HG03280 (cell line): ENCODE data around the gene TADA2B.

ENCODE experiments used
- ATAC-seq: cut with Tn5 transposase; IDR thresholded peaks from one replicate; pipeline ENCODE4 v1.9.1; 2021; ENCODE audit warnings: mild to moderate bottlenecking, moderate library complexity; ENCODE audit not compliant: unreplicated experiment

The TADA2B gene

DNA sequence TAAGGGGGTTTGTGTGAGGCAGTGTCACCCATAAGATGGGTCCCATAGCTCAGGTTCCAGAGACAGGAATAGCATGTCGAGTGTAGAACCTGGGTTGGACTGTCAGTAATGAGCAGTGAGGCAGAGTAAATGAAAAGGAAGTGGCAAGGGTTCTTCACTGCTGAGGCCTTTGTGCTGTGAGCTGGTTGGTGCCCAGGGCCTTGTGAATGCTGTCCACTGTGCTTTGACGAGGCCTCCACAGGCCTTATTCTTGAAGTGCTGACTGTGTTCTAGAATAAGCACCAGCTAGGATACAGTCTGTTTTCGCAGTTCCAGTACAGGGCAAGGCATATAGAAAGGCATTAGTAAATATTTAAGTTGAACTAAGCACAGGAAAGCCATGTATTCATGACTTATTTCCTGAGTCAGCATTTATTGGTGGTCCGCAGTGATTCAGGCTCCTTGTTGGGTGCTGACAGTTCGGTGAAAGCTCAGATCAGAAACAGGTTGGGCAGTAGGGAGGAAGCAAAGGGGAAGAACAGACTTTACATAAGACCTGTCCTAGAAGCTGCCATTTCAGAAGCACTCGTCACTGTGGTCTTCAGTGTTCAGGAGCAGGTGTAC, 25.6 kb upstream of the TADA2B start:
- ATAC-seq = no peak

DNA sequence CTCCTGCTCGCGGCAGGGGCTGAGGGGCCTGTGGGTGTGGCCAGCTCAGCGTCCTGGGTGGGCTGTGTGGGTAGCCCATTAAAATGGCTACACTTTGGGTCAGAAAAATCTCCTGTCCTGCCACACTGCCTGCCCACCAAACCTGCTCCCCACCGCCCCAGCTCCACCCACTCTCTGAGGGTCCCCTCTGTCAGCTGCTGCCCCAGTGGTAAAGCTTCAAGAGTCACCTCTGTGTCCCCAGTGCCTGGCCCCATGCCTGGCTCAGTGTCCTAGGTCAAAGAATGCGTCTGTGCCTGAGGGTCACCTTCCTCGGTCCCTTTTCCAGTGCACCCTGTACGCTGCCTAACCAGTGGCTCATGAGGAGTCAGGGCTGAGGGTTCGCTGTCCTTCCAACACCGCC, 24.9 kb upstream of the TADA2B start:
- ATAC-seq = no peak

DNA sequence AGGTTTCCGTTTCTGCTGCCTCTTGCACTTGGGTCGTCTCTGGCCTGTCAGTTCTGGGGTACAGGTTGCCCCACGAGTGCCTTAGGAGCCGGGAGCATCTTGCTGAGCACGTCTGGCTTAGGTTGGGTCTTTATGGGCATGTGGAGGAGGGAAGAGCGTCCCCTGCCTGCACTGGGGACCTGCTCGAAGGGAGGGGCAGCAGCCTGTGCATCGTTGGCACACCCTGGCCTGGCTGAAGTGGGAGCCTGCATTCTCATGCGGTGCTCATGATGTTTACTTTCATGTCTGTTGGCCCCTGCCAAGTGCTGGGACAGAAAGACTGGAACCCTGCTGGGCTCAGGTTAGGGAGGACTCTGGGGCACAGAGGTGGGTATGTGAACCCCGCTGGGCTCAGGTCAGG, 23.8 kb upstream of the TADA2B start:
- ATAC-seq = no peak

DNA sequence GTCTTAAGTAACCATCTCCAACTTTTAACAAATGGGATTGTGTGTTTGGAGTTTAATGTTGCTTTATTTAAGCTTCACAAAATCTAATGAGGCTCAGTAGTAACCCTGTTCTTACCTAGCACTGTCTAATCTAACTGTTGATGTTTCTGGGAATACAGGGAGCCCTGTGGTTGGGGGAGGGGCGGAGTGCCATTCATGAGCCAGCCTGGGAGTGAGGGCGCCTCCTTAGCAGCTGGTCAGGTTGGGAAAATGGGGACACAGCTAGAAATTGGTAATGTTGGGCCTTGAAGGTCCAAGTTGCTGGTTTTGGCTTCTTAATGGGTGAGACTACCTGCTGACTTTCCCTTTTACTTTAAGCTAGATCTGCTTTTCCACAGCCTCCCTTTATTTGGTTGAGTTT, 22.9 kb upstream of the TADA2B start:
- ATAC-seq = no peak

DNA sequence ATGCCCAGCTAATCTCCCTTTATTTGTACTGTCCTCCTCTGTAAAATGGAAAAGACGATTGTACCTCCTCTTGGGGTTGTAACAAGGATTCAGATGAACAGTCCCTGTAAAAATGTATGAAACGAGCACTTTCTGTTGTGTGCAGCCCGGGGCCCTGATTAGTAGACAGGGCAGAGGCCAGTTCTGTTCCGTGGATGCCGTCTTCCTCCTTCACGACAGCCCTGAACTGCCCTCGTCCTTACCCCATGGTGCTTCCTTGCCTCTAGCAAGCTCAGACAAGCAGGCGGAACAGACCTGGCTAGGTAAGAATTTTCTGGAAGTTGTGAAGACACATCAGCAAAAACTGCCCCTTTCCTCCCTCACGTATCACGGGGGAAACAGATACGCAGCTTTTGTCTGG, 22.3 kb upstream of the TADA2B start:
- no peak for ATAC-seq

DNA sequence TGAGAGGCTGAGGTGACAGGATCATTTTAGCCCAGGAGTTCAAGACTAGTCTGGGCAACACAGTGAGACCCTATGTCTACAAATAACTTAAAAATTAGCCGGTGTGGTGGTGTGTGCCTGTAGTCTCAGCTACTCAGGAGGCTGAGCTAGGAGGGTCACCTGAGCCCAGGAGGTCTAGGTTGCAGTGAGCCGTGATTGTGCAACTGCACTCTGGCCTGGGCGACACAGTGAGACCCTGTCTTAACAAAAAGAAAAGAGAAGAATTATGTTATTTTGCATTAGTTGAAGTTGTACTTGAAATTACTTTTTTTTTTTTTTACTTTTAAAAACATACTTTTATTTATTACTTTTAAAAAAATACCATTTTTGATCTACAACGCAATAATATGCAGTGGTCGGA, 21.8 kb upstream of the TADA2B start:
- ATAC-seq = no peak

DNA sequence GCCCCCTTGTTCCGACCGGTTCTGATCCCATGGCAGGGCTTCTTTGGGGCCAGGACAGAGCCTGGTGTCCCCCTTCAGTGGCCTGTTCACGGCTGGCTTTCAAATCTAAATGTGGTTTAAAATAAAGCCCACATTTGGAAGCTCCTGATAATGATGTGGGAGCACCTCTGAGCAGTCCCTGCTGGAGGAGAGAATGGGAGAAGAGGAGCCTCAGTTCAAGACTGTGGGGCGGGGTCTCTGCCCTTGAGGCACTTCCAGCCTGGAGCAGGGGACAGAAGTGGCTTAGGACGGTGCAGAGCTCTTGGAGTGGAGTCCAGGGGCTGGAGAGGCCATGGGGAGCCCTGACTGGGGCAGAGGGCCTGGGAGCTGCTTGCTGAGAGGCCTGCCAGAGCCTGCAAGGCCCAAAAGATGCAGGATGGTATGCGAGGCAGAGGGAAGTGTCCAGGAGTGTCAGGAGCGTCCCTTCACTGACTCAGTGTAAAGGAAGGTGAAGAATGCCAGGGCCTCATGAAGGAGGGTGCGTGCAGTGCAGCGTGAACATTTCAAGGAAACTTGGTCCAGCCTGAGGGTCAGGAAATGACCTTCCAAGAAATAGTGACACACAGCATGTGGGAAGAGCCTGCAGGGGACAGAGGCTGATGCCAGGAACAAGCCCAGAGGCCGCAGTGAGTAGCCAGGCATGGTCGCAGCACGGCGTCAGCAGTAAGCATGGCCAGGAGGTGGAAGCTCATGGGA, 21.1 kb upstream of the TADA2B start:
- no peak for ATAC-seq

DNA sequence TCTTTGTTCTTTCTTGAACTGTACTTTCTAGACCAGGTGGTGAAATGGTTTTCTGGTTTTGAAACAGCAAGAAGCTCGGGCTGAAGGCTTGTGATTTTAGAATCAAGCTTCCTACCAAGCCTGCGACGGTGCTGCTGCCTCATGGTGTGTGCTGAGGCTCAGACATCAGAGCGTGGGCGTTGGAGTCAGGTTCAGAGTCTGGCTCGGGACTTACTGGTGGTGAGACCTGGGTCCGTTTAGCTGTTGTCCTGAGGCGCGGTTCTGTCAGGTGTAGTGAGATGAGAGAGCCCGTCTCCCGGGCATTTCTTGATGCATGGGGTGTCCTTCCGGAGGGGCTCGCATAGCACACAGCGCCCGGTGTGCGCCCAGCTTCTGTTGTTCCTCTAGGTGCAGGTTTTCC, 19.7 kb upstream of the TADA2B start:
- no peak for ATAC-seq

DNA sequence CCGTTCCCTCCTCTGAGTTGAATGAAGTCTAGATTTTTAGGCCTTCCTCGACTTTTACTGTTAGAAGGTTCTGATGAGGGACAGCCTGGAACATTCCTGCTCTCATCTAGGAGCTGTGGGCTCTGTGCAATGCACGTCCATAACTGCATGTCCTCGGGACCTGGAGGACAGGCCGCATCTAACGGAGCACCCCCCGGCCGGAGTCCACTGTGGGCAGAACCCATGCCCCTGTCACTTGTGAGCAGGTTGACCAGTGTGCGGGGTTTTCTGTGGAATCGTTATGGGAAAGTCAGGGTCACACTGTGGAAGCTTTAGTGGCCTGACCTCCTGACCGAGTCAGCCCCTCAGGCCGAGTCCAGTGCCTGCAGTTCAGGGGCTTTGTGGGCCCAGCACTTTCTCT, 19.3 kb upstream of the TADA2B start:
- no peak for ATAC-seq

DNA sequence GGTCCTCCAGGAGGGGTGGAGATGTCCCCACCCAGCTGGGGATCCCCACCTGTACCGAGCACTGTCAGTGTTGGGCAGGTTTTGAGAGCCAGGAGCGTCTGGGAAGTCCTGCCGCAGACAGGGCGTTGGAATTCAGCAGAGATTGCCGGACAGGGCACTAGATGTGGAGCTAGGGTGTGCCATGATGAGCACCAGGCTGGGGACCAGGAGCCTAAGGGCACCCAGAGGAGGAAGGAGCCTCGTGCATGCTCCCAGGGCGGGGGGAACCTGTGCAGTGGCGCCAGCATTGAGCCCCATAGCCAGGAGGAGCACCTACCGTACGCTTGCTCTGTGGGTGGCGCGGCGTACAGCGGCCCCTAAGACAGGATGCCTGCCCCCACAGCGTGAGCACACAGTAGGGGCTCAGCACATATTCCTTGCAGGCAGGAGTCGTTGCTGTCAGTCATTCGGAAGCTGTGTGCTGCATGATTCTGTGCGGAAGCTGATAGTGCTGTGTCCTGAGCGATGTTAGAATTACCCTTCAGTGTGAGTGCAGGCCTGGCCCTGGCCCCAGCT, 18.8 kb upstream of the TADA2B start:
- no peak for ATAC-seq

DNA sequence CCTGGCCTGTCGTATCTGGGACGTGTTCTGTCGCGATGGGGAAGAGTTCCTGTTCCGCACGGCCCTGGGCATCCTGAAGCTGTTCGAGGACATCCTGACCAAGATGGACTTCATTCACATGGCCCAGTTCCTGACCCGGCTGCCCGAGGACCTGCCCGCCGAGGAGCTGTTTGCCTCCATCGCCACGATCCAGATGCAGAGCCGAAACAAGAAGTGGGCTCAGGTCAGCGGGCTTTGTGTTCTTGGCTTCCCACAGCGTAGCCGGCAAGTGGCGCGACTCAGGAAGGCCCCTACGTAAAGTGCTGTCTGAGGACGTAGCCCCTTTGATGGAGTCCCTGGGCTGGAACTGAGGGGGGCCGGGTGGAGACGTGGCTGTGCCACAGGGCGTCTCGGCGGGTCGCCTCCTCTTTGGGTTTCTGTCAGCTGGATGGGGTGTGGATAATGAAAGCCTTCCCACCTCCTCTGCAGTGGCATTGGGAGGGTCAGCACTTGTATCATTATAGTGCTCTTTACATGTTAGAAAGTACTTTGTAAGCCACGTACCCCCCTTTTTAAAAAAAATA, 18.1 kb upstream of the TADA2B start:
- ATAC-seq = no peak

DNA sequence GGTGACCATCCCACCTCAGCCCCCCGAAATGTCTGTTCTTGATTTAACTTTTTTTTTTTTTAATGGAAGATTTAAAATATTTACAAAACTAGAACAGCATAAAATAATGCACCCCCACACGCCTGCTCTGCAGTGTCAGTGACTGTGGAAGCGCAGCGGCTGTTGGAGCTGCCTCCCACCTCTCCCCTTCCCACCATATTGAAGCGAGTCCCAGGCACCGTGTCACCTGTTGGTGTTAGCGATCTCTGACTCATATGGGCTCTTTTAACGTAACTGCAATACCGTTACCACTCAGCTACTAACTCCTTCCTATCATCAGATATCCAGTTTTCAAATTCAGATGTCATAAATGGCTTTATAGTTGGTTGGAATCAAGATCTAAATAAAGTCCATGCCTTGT, 17.1 kb upstream of the TADA2B start:
- ATAC-seq = no peak

DNA sequence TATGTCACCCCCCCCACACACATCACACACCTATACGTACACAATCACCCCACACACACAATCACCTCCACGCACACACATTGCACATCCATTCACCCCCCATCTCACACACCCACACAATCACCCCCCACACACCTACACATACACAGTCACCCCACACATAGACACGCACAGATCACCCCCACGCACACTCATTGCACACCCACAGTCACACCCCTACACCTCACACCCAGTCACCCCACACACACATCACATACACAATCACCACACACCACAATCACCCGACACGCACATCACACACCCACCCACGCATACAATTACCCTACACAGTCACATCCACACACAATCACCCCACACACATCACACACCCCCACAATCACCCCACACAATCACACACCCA, 15.9 kb upstream of the TADA2B start:
- ATAC-seq = no peak

DNA sequence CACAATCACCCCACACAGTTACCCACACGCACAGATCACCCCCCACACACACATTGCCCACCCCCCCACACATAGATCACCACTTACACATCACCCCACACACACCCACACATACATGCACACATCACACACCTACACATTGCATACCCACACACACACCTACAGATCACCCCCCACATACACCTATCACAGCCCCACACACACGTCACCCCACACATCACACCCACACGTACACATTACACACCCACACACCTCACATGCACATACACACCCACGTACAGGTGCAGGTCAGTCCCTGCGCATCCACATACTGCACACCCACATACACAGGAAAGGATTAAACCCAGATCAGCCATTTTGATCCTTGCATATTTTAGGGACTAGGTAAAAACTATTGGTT, 15.3 kb upstream of the TADA2B start:
- ATAC-seq = no peak

DNA sequence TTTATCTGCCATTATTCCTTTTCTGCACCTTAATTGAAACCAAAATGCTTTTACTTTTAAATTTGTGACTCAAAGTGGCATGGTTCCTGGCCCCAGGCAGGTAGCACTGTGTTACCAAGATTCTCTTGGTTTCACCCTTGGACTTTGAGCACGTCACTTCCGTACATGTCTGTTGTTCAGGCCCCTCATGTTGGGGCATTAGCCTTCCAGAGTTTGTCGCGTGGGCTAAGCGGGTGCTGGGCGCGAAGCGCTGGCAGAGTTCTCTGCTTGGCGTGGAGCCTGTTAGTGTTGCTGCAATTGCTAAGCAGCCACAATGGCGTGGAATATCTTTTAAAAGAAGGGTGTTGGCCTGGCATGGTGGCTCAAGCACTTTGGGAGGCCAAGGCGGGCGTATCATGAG, 14.0 kb upstream of the TADA2B start:
- ATAC-seq = no peak

DNA sequence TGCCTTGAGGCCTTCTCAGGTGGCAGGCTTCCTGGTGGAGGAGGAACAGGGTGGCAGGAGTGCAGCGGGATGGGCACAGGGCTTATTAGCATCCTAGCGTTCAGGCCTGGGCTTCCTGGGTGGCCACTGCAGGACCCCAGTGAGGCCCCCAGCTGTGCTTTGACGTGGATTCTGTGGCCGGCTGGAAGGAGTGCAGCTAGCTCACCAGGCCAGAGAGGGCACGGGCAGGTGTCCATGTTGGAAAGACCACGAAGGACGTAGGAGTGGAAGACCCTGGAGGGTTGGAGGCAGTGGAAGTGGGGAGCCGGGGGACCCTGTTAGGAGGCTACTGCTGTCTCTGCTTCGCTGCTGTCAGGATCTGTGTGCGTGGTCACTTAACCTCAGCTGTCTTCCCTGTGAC, 13.3 kb upstream of the TADA2B start:
- ATAC-seq = no peak

DNA sequence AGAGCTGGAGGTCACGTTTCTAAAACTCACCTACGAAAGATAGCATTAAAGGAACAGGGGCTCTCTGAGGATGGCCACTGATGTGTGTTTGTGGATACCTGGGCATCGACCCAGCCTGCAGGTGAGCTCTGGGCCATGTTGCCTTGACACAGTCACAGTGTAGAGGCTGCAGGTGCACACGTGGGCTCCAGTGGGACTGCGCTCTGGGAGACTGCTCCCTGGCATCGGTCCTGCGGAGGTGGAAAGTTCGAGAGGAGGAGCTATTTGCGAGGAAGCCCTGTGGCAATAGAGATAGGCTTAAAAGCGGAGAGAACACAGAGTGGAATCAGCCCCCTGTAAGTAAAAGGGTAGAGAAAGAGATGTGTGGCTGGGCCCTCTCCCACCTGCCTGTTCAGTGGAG, 12.3 kb upstream of the TADA2B start:
- no peak for ATAC-seq

DNA sequence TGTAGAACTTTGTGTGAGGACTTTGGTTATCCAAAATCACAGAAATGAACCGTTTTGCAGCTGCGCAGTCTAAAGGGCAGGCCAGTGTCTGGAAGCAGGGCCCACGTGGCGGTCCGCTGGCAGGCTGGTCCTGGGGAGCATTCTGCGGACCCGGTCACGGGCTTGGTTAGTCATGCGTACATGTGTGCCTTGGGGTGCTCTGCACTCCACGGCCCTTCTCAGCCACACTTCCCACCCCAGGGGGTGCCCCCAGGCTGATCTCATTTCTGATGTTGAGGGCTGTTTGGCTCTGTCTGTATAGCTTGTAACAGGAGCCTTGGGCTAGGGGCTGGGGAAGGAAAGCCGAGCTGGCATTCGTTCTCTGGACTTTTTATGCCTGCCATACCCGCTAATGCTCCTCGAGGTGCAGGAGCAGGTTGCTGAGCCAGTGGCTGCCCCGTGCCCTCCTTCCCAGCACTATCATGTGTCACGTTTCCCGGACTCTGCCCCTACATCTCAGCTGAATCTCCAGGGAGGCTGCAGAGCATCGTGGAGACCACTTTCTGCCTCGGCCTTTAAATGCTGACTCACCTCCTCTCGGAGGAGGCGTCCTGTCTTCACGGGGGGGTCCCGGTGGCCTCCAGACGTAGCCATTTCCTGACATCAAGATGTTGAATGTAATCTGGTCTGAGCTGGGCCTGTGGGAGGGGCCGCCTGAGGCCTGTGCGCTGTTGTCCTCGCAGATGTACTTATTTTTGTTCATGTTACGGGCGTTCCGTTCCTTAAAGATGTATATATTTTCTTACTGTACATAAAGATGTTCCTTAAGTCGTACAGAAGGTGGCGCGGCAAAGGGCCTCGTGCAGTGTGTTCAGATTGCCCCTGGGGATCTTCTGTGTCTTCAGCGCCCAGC, 11.4 kb upstream of the TADA2B start:
- ATAC-seq = no peak

DNA sequence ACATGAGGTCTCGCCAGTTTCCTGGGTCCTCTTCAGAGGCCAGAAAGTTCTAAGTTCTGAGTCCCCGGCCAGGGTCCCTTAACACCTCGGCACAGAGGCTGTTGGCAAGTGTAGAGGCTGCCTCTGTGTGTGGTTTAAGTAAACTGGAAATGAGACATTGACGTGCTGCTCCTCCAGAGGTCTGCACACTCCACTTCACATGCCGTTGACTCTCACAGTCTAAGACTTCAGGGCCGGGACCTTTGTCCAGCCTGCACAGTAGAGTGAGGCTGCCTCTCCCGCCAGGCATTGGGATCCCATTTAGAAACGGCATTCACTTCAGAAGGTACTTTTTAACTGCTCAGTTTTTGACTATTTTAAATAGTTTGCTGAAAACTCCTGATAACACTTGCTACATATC, 10.6 kb upstream of the TADA2B start:
- no peak for ATAC-seq

DNA sequence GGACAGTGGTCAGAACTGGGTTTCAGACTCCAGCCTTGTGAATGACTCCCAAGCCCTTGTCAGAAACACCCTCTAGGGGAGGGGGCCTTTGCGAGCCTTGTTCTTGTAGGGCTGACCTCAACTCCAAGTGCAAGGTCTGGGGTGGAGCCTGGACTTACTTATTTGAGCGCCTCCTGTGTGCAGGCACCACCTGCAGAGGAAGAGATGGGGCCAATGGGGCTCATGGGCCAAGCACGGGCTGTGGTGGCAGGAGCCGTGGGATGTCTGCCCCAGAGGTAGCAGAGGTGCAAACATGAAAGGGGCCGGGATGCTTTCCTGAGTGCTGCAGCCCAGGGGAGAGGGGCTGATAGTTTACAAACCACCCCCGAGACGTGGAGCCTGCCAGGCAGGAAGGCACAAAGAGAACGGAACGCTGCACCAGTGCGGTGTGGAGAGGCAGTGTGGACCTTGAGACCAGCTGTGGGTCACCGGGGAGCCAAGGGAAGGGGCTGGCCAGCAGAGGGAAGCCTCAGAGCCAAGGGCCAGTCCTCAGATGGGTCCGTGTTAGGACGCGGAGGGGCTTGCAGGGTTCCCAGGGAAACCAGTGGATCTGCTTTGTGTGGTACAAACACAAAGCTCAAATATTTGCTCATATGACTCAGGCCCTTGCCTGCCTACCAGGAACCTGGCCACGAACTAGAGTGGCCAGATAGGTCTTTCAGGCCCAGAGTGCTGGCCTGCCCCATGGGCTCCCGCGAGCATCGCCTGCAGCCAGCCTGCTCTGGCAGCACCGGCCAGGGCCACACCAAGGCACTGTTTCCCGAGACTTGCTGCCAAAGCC, 8.7 kb upstream of the TADA2B start:
- ATAC-seq = no peak

DNA sequence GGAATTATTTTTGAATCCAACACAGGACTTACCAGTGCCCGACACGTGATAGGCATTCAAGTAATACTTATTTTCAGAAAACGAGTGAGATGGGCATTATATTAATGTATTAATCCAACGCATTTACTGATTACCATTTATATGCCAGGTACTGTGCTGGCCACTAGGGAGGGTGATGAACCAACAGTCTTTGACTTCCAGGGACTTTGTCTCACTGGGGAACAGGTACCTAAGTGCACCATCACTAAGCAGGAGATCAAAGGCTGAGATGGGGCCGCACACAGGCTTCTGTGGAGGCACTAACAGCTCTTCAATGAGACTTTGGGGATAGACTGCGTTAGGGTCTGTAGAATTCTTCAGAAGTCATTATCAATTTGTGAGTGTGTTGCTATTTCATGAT, 5.7 kb upstream of the TADA2B start:
- ATAC-seq = no peak
